Lower lobe of right lung (tissue), 2 donors: ENCODE data around the gene ARGLU1. TPM values are rescaled to one million over a fixed set of nuclear protein-coding genes. Genes with fewer than 3 reads are reported as not detected.

Experiments used
- ATAC-seq, 2 donors: fragments of 200-7000 bp; cut with Tn5 transposase; one replicate each; pipeline ENCODE4 v1.9.1; 2020 to 2022; ENCODE audit warnings: mild to moderate bottlenecking in 2 of 2, moderate library complexity in 2 of 2
- DNase-seq: peaks from one replicate; pipeline ENCODE4 v3.0.0-alpha.2; 2020
- H3K27ac ChIP-seq: fragments of 200-600 bp; one replicate; pipeline ENCODE4 v1.8.0; 2022
- H3K27me3 ChIP-seq: fragments of 200-600 bp; one replicate; pipeline ENCODE4 v1.8.0; 2022; ENCODE audit warnings: low read depth
- H3K36me3 ChIP-seq: fragments of 200-600 bp; one replicate; pipeline ENCODE4 v1.8.0; 2022; ENCODE audit warnings: mild to moderate bottlenecking
- H3K4me1 ChIP-seq: fragments of 200-600 bp; one replicate; pipeline ENCODE4 v1.8.0; 2022
- H3K4me3 ChIP-seq: fragments of 200-600 bp; one replicate; pipeline ENCODE4 v1.8.0; 2022; ENCODE audit warnings: mild to moderate bottlenecking
- H3K9me3 ChIP-seq: fragments of 200-600 bp; one replicate; pipeline ENCODE4 v1.8.0; 2022
- CTCF ChIP-seq: fragments of 200-600 bp; IDR thresholded peaks from one replicate; pipeline ENCODE4 v1.8.0; 2022; ENCODE audit warnings: antibody characterized with exemption, mild to moderate bottlenecking
- intact Hi-C: fragments of 100-400 bp; cut with DNase I; formaldehyde crosslinking; loops from one replicate; pipeline ENCODE4 v1.11.0; 2022
- total RNA-seq: library from RNA; stranded (reverse); fragmentation: NEBNext Ultra II Directional; extraction: Animal tissue kit (Norgen Biotek cat#: 25700); gene quantifications from one replicate; pipeline ENCODE4 v1.2.1, GENCODE V29; 2021
- donor health status: DM: no; HTN: yes; CAD: no; lungs with severe emphysema.

ARGLU1 gene
- total RNA-seq, 1 donor from 2014 or later: 108 TPM

DNA sequence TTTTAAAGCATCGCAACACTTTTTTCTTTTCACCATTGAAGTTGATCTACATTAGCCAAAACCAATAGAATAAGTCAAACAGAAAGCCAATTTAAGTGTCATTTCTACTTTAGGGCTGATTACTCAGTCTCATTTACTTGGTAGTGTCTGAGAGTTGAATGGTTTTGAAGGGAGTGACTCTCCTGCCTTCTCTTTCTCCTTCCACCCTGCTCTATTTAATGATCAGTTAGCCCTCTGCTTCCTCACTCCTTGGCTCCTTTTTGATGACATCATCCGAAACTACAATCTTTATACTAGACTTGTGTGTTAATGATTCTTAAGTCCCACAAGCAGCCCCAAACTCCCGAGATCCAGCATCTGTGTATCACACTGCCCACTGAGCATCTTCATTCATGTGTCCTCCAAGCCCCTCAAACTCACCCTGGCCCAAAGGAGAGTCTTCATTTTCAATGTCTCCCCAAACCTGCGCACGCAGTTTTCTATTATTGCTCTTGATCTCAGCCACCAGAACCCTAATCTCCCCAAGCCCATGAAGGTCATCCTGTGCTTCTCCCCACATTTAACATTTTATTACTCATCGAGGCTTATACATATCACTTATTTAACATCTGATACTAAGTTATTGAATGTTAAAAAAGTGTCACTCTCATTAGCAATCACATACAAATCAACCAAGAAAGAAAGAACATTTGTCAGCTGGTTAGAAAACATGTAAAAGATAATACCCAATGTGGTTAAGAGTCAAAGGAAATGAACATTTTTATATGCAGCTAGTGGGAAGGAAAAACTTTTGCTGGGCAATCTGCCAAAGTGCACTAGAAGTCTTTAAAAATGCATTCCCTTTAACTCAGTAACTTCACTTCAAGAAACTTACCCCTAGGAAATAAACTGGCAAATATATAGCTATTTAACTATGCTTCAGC, 32.2 kb upstream of the ARGLU1 start:
- intact Hi-C loops: no loop called here
- ATAC-seq (peak in 1 of 2 donors; percentile 44), DNase-seq (no peak)
- TF ChIP-seq CTCF: no peak
- H3K27me3 ChIP-seq: no peaks in the 10 kb centered on the region
- no peaks in the 10 kb centered on the region for H3K36me3 ChIP-seq
- H3K27ac ChIP-seq: no peak overlapping the region
- no peaks in the 10 kb centered on the region for H3K4me1 ChIP-seq
- H3K9me3 ChIP-seq: no peaks in the 10 kb centered on the region
- no peak overlapping the region for H3K4me3 ChIP-seq

GRCh38 chr13:106597749-106598395, 29.9 kb upstream of the ARGLU1 start:
- Histone ChIP-seq H3K9me3 (no peaks in the 10 kb centered on the region), H3K27ac (no peak overlapping the region), H3K4me1 (no peaks in the 10 kb centered on the region), H3K27me3 (no peaks in the 10 kb centered on the region), H3K4me3 (no peak overlapping the region), H3K36me3 (no peaks in the 10 kb centered on the region)
- DNase-seq (peak; percentile 65), ATAC-seq (peak; percentile 75 to 89)
- TF ChIP-seq CTCF: no peak
- intact Hi-C loops: no loop called here

- Histone ChIP-seq H3K27ac (no peak overlapping the region), H3K9me3 (no peaks in the 10 kb centered on the region), H3K4me3 (no peak overlapping the region), H3K27me3 (no peaks in the 10 kb centered on the region), H3K4me1 (no peaks in the 10 kb centered on the region), H3K36me3 (no peaks in the 10 kb centered on the region)
- no peak for DNase-seq
- no peak for ATAC-seq
- intact Hi-C loops: no loop called here
- TF ChIP-seq CTCF: no peak
Measured at GRCh38 chr13:106597186-106597585, 29.2 kb upstream of the ARGLU1 start.

GRCh38 chr13:106596275-106596937, 28.5 kb upstream of the ARGLU1 start:
- no peak overlapping the region for H3K4me3 ChIP-seq
- ATAC-seq: no peak
- no peak for TF ChIP-seq CTCF

GRCh38 chr13:106595625-106596024, 27.7 kb upstream of the ARGLU1 start:
- H3K36me3 ChIP-seq: no peaks in the 10 kb centered on the region
- H3K9me3 ChIP-seq: no peaks in the 10 kb centered on the region
- no peak overlapping the region for H3K4me3 ChIP-seq
- DNase-seq (no peak), ATAC-seq (no peak)
- H3K4me1 ChIP-seq: no peaks in the 10 kb centered on the region
- no peak for TF ChIP-seq CTCF
- intact Hi-C loops: no loop called here
- H3K27me3 ChIP-seq: no peaks in the 10 kb centered on the region
- H3K27ac ChIP-seq: no peak overlapping the region

More at GRCh38 chr13:106596275-106596937, 28.5 kb upstream of the ARGLU1 start:
- Histone ChIP-seq H3K9me3 (no peaks in the 10 kb centered on the region), H3K36me3 (no peaks in the 10 kb centered on the region), H3K27ac (no peak overlapping the region), H3K27me3 (no peaks in the 10 kb centered on the region), H3K4me1 (no peaks in the 10 kb centered on the region)
- no peak for DNase-seq
- intact Hi-C loops: no loop called here
